Globus pallidus (tissue), 1 donor: Measurements from ENCODE around the gene LBHD2.

Experiments
- DNase-seq: peaks from one replicate; pipeline ENCODE4 v3.0.0-alpha.2; 2015; ENCODE audit warnings: low spot score

Gene LBHD2

DNA sequence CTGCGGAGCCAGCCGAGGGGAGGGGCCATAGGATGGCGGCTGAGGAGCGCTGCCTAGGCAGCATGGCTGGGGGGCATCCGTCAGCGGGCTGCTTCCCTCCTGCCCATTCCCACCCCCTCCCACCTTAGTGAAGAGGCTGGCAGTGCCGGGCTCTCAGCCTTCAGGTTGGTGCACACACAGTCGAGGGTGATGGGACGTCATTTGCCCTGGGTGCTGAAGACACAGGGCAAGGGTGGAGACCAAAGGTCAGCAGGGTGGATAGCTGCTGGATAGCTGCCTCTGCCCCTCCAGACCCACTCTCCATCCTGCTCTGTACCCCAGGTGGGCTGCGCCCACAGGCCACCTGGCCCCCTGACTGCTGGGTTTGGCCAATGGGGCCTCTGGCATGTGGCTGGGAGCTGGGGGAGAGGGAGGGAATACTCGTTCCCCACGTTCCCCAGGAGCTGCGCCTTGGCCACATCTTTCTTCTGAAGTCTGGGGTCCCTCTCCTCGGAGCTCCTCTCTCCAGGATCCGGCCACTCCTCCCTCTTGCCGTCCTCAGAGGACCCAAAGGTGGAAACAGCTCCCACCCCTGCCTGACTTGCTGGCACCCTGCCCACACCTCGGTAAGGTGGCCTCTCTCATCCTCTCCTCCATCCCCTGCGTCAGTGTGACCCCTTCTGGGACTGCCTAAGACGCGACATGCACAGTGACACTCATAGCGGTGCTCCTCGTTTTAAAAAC lies 15.5 kb upstream of the LBHD2 start:
- no peak for DNase-seq

DNA sequence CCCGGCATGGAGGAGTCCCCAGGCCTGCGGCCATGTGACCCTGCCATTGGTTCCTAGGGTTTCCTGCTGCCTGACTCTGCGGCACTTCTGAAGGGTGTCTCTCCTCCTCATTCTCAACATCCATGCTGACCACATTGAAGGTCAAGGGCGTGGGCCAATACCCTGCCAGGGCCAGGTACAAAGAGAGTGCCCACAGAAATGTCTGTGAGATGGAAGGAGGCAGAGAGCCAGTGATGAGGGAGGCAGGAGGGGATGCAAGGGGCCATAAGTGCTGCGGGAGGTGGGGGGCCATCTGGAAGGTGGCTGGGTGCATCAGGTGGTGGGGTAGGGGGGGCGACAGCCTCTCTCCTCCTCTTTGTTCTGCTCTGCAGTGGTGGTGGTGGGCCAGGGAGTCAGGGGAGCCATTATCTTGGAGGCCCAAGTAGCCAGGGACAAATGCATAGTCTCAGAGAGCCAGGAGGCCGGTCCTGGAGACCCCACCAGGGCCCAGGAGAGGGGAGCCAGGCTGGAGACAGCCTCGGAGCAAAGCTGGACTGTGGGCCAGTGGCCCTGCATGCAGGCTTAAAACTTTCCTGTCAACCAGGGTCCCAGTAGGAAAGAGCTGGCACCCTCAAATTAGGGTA lies 13.6 kb upstream of the LBHD2 start:
- DNase-seq: no peak

DNA sequence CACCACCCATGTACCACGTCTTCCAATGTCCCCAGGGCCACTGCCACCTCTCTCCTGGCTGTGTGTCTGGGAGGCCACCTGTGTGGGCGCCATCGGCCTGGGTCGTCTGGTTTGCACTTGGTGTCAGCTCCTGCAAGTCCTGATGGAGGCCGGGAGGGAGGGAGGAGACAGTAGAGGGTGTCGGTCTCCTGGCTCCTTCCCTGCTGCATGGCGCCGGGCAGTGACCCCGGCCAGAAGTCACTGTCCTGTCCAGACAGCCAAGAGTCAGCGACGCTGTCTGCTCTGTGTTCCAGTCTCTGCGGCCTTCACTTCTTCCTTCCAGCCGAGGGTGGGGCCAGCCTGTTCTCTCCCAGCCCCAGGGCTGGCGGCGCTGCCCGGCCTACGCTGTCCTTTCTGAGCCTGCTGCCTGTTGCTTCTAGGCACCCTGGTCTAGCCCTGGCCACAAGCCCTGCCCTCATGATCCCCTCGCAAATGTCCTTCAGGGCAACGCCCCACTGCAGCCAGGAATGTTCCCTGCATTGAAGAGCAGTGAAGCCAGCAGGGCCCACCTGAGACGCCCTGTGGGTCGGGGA lies 13.0 kb upstream of the LBHD2 start:
- DNase-seq: no peak

DNA sequence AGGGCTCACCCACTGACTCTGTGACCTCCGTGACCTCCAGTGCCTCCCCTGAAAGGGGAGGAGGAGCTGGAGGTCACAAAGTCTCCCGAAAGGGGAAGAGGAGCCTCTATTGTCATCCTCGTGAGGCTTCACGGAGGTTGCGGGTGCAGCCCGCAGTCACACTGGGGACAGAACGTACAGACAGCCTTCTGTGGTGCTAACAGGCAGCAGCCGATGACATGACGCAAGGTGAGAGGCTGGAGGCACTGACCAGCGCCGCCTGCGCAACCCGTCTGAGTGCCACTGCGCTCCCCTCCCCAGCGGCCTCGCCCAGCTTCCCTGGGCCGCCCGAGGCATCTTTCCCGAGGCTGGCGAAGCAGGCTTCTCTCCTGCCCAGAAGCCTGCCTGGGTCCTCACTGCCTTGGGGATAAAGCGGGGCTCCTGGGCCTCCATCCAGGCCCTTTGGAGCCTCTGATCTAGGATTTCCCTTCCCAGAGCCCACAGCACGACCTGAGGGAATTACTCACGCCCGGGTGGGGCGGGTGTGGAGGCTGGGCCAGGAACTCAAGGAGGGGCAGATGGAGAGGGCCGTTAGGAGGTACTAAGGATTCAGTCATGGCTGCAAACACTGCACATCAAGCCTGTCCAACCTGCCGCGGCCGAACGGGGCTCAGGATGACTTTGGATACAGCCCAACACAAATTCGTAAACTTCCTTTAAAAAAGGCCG lies 12.3 kb upstream of the LBHD2 start:
- no peak for DNase-seq

DNA sequence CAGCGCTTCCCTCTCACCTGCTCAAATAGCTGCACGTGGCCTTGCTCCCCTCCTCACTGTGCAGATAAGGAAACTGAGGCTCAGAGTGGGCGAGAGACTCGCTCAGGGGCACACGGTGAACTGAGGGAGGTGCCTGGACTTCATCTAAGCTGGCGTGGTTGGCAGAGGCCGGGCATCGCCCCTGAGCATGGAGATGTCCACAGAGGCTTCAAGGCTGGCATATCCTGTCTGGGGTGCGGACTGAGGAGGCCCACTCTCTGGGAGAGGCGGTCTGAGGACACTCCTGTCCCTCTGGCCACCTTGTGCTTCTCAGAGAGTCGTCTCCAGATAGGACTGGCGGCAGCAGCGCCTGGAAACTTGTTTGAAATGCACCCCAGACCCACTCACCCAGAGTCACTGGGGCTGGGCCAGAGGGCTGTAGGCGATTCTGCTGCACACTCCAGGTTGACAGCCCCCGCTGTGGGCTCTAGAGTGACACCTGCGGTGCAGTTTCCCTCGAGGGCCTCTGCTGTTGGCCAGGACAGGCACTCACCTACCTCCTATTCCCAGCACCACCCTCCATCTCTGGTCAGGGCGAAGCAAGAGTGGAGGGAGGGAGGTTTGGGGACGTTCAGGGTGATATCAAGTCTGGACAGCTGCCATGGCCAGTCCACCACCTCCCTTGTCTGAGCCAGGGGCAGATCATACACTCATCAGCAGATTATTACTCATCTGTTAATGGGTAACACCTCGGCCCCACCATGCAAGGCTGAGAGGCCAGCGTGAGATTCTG lies 11.2 kb upstream of the LBHD2 start:
- no peak for DNase-seq

DNA sequence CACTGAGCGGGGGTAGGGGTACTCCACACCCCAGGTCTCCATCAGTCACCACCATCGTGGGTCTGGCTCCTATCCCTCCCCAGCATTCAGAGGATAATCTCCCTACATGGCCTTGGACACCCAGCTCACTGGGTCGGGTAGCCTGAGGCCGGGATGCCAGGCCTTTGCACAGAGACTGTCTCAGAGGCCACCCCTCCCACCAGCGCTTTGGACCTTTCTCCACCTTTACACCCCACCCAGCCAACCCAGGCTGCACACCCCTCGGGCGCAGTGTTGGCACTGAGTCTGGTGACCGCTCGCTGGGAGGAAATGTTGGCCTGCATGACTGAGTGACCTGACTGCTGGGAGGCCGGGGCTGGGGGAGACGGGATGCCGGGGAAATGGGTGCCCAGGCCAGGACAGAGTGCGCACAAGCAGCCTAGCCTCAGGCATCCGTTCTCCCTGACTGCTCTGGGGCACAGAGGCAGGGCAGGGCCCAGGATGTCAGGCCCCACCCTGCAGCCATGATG lies 10.6 kb upstream of the LBHD2 start:
- DNase-seq: no peak

DNA sequence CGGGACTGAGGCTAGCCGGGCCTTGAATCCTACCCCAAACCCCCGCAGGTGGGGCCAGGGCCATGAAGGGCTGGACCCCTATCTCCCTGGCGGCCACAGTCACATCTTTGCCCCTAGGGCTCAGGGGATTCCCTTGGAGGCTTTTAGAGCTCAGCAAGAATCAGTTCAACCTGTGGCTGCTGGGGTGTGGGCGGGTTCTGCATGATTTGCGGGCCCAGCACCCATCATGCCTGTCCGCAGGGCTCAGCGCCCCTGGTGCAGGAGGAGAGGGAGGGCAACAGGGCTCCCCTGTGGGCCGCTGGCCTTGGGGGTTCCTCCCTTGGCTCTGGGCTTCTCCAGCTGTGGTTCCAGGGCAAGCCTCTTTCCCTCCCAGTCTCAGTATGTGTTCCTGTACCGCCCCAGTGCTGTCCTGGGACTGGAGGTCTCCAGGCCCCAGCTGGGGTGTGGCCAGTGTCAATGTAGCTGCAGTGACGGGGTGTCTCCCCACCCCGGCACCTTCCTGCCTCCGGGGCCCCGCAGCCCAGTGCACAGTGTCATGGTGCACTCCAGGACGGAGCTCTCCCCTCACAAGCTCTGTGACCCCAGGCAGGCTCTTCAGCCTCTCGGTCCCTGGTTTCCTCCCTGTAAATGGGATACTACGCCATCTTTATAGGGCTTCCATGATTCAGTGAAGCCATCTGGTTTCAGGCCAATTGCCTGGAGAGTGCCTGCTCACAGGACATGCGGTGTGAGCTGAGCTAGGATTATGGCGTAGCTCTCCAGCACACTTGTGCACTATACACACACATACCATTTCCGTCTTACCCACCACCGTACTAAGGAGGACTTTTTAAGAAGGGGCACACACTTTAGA lies 9.9 kb upstream of the LBHD2 start:
- DNase-seq: no peak

DNA sequence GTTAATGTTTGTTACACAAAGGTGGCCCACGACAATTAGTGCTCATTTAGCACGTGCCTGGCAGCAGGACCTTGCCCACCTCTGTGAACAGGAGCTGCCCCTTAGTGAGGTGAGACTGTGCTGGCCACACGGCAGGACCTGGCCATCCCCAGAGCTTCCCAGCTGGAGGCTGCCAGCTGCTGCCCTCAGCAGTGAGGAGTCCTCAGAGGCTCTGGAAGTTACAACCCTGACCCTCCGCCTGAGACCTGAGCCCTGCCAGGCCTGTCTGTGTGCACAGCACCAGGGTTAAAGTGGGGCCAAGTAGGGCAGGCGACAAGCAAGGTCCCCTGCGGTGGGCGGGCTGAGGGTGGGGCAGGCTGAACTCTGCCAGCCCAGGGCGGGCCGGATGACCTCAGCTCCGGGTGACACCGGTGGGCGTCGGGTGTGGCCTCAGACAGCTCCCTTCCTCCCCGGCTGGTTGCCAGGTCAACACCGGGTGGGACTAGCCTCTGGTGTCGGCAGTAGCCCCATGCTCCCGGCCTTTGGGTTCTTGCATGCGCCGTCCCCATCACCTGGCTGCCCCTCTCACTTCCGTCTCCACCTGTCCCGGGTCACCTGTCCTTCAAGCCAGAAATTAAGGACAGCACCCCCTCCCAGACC lies 9.2 kb upstream of the LBHD2 start:
- no peak for DNase-seq

DNA sequence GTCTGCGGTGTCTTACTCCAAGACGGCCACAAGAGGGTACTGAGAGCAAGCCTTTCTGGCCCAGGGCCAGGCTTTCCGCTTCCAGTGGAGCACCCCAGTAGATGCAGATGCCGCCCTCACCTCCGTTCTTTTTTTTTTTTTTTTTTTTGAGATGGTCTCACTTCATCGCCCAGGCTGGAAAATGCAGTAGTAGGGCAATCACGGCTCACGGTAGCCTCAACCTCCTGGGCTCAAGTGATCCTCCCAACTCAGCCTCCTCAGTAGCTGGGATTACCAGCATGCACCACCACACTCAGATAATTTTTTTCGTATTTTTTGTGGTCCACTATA lies 5.6 kb upstream of the LBHD2 start:
- DNase-seq: peak; percentile 69

DNA sequence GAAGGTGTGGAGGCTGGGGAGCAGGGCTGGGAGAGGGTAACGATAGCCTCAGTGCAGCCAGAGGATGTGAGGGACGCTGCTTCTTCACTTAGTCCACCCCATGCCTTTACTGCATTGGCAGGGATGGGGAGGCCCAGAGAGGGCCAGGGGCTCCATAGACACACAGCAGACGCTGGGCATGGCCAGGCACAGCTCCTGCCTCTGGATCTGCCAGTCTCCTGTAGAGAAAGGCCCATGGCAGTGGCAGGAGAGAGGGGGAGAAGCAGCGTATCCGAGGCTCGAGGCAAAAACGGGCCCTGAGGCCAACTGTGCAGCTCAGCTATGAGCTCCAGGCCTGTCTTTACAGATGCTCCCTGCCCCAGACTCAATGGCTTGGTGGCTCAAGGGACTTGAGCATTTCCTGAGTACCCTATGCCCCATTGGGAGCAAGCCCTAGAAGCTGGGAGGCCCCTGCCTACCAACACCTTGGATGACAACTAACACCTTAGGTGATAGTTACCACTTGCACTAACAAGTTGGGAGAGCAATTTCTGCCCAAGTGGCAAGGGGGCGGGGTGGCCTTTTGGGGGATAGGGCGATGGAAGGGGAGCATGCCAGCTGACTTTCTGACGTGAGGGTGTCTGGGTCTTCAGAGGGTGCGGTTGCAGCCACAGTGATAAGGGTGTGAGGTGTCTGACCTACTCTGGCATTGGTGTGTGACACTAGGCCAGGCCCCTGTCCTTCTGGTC lies 5.0 kb upstream of the LBHD2 start:
- no peak for DNase-seq

DNA sequence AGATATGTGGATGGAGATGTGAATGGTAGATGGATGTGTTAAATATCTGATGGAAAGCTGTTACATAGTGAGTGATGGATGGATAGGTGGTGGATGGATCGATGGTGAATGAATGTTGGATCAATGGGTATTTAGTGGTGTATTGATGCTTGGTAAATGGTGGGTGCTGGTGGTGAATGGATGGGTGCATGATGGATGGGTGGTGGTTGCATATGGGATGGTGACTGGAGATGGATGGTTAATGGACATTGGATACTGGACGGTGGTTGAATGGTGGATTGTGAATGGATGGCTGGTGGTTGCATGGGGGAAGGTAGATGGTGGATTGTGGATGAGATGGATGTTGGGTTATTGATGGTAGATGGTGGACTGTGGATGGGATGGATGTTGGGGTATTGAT lies 2.1 kb upstream of the LBHD2 start:
- DNase-seq: no peak

DNA sequence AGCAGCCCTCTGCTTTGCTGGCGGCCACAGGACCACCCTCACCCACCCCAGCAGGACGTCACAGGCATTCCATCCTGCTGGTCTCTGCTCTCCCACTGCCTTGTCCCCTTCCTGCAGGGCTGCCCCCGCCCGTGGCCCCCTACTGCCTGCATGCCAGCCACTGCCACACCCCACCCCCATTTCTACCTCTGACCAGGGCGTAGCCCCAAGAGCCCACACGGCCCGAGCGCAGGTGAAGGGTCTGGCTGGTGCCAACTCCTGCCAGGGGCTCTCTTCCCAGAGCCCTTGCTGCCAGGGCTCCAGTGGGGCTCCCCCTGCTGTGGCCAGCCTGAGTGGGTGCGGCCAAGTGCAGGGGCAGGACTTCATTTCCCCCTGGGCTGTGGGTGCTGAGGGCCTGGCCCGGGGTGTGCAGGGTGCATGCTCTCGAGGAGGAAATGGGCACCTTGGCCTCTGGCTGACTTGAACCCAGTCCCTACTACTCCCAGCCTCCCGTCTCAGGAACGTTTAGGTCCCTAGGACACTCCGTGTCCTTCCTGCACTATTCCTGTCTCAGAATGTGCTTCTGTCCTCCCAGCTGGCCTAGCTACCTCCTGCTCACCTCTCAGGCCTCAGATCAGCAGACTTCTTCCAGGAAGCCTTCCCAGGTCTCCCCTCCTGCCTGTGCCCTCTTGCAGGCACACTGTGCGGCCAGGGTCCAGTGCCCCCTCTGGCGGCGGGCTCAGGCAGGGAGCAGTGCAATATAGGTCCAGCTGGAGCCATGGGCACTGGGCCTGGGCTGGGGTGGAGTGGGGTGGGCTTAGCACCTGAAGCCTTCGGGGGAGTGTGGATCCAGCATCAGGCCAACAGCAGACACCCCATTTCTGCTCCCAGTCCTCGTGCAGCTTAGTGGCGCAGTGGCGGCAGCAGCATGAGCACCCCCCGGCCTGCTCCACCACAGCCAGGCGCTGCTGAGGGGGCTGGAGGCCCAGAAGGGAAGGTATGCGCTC lies 1.4 kb downstream of the LBHD2 start:
- no peak for DNase-seq

DNA sequence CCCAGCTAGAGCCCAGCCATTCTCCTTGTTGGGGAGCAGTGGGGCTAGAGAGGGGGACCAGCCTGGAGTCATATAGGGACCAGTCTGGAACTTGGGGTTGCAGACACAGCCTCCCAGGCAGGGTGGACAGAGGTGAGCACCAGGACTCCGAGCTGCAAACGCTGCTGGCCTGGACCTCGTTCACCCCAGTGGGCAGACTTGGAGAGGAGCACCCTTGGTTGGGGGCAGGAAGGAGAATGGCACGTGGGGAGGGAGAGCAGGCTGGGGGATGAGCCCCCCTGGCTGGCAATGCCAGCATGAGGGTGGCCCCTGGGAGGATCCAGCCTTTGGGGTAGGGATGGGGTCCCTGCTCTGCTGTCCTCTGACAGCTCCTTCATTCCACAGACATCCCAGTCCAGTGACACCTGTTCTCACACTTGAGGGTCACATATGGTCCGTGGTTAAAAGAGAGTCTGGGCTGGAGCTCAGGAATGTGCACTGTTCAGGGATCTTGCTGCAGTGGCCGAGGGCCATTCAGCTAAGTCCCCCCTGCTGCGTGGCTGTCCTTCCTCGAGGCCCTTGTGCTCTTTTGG lies 2.8 kb downstream of the LBHD2 start:
- no peak for DNase-seq

DNA sequence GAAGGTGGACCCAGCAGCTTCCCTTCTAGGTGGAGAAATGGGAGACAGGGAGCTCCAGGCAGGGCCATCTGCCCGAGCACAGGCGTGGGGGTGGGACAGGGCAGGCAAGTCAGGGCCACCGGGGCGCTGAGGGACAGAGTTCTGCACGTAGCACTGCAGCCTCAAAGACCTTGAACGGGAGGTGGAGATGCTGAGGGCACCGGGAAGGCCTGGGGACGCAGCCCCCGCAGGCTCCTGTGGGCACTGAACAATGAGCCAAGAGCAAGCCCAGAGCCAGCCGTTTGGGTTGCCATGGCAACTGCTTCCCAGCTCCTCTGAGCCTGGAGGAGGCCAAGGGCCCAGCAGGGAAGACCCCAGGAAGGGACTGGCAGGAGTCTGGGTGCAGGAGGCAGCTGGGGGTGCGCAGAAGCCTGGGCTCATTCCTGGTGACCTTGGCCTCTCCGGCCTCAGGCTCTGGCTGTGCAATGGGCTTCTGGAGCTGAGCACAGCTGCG lies 3.4 kb downstream of the LBHD2 start:
- DNase-seq: no peak

DNA sequence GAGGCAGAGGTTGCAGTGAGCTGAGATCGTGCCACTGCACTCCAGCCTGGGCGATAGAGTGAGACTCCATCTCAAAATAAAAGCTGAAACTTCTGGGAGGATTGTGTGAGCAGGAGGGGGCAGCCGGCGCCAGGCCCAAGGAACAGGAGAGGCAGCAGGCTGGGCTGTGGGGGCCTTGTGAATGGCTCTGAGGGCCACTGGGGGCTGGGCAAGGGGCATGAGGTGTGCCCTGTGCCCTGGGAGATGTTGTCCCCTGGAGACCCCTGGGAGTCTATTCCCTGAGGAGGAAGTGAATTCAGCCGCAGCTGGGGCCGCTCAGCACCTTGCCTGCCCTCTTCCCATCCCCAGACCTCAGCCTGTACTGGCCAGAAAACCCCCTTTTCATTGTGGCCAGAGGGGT lies 4.9 kb downstream of the LBHD2 start:
- no peak for DNase-seq

DNA sequence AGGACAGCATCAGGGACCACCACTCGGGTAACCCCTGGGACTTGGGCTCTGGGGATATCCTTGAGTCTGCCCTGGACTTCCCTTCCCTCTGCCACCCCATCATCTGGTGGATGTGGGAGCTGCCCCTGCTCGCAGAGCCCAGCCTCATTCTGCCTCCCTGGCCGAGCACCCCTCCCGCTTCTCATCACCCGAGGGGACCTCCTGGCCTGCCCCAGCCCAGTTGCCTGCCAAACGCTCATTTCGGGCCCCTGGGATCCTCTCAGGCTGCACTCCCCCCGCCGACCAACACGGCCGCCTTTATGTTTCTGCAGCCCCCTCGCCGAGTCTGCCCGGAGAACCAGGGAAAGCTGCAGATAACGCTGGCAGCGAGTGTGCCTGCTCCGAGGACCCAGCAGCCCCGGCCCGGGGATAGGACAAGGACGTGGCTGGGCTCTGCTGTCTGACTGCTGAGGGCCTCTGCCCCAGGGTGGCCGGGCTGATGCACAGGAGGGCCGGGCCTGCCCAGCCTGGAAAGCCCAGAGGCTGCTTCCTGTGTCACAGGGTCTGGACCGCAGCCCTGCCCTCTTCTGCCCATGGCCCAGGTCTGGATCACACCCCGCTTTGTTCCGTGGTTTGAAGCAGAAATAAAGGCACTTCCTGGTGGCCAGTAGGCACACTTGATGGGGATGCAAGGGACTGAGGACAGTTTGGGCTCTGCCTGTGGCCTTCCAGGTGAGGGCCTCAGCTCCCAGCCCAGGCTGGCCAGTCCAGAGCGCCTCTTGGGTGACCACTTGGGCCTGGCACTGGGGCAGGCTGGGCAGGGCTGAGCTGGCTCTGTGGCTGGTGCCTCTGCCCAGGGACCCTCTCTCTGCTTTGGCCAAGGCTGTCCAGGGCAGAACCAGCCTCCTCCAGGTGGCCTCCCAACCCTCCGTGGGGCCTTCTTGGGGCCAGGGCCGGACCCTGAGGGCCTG lies 5.7 kb downstream of the LBHD2 start:
- DNase-seq: no peak

DNA sequence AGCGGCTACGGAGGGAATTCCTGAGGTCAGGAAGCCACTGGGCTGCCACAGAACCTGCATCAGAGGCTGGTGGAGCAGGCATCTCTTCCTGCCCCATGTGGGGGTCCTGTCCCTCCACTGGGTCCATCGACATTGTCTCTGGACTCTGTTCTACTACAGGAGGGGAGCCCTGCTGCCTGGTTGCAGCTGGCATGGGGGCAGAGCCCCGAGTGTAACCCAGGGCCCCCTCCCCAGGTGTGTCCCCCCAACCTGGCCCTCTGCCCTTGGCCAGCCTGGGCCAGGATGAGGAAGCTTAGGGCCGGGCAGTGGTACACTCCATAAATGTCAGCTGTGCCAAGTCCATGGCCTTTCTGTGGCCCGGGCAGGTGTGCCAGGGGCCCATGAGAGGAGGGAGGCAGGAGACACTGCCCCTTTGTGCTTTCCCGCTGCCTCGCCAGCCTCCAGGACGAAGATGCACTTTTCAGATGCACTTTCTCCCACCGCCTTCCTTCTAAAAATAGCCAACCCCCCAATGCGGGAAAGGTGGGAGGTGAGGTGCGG lies 6.5 kb downstream of the LBHD2 start:
- DNase-seq: no peak
